ENCODE measurements around the gene PPIF.

The PPIF gene

GRCh38 chr10:79349072-79349491 is 1.8 kb downstream of the PPIF start:
- DNase-seq (ENCODE audit: extremely low spot score) = peak; percentile 7
- CTCF ChIA-PET = interaction anchor here (0.9 to 2.6 kb wide), 7 partner anchors 8 to 119 kb away, joined by 3 to 12 read pairs (median 7); no protein-coding TSS in a partner anchor
- POLR2A ChIA-PET = interaction anchor here (0.6 kb wide), 1 partner anchor 9 kb away, joined by 3 read pairs; no protein-coding TSS in a partner anchor
- TF ChIP-seq CTCF (IDR thresholded peaks at IDR 0.05; ENCODE audit: control extremely low read depth, extremely low read depth, low read depth, missing control alignments) = no peak

- CTCF ChIA-PET = interaction anchor here (2.3 to 2.6 kb wide), 2 partner anchors 7 to 28 kb away, joined by 6 to 12 read pairs; no protein-coding TSS in a partner anchor
- POLR2A ChIA-PET = no interaction called here
- TF ChIP-seq CTCF (IDR thresholded peaks at IDR 0.05; ENCODE audit: control extremely low read depth, extremely low read depth, low read depth, missing control alignments) = no peak
- peak; percentile 8 for DNase-seq (ENCODE audit: extremely low spot score)
These were observed 2.6 kb downstream of the PPIF start for GRCh38 chr10:79349766-79350406.

GRCh38 chr10:79350407-79351154 is 3.3 kb downstream of the PPIF start:
- POLR2A ChIA-PET = no interaction called here
- CTCF ChIA-PET = interaction anchor here (0.7 kb wide), 1 partner anchor 23 kb away, joined by 3 read pairs; no protein-coding TSS in a partner anchor
- TF ChIP-seq CTCF (IDR thresholded peaks at IDR 0.05; ENCODE audit: control extremely low read depth, extremely low read depth, low read depth, missing control alignments) = no peak

GRCh38 chr10:79351332-79351731 is 4.1 kb downstream of the PPIF start:
- POLR2A ChIA-PET = no interaction called here
- no peak for DNase-seq (ENCODE audit: extremely low spot score)
- TF ChIP-seq CTCF (IDR thresholded peaks at IDR 0.05; ENCODE audit: control extremely low read depth, extremely low read depth, low read depth, missing control alignments) = no peak
- CTCF ChIA-PET = no interaction called here

More at GRCh38 chr10:79350407-79351154, 3.3 kb downstream of the PPIF start:
- DNase-seq (ENCODE audit: extremely low spot score) = peak; percentile 6

- CTCF ChIA-PET = no interaction called here
- peak; percentile 8 for DNase-seq (ENCODE audit: extremely low spot score)
- POLR2A ChIA-PET = interaction anchor here (1.0 kb wide), 1 partner anchor 66 kb away, joined by 3 read pairs; no protein-coding TSS in a partner anchor
- TF ChIP-seq CTCF (IDR thresholded peaks at IDR 0.05; ENCODE audit: control extremely low read depth, extremely low read depth, low read depth, missing control alignments) = no peak
These were observed 5.0 kb downstream of the PPIF start for GRCh38 chr10:79352035-79352877.

GRCh38 chr10:79353000-79353406 is 5.7 kb downstream of the PPIF start:
- peak; percentile 6 for DNase-seq (ENCODE audit: extremely low spot score)
- ChIA-PET CTCF (interaction anchor here (2.3 kb wide), 1 partner anchor 21 kb away, joined by 16 read pairs; no protein-coding TSS in a partner anchor), POLR2A (interaction anchor here (0.6 to 1.0 kb wide), 2 partner anchors 66 to 1189 kb away, joined by 3 to 4 read pairs; no protein-coding TSS in a partner anchor)
- no peak for TF ChIP-seq CTCF (IDR thresholded peaks at IDR 0.05; ENCODE audit: control extremely low read depth, extremely low read depth, low read depth, missing control alignments)

All from GM10248 (cell line).